Measurements from ENCODE around the gene CXCL8.

DNA sequence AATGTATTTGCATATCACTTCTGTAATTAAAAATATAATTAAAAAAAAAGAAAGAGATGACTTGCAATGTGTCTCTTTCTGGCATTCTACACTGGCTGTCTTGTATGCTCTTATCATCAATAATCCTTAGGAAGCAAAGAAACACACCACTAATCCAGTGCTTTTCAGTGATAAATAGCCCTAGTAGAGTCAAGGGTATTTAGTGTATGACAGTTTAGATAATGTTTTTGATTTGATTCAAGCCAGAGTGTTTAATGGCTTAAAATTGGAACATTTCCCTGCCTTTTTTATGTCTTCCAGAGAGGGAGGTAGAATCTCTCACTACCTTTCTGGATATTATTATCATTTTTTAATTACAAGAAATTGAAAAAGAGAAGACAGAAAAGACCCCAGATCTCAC lies 48.6 kb upstream of the CXCL8 start:
- TF ChIP-seq CTCF (conservative IDR thresholded peaks at IDR 0.05; ENCODE audit: low read depth, low read length), result no peak
- no peak for TF ChIP-seq EZH2 (IDR thresholded peaks at IDR 0.05; ENCODE audit: low read length, unreplicated experiment)
- TF ChIP-seq EZH2phosphoT487 (IDR thresholded peaks at IDR 0.05; ENCODE audit: borderline replicate concordance, low read length), result no peak
